ENCODE results near the gene GDF11.

Gene GDF11

GRCh38 chr12:55760663-55761062 lies 17.7 kb downstream of the GDF11 start:
- Histone ChIP-seq H2BK12ac (ENCODE audit: low read length) (no peak overlapping the region), H2BK15ac (ENCODE audit: low read length) (no peak overlapping the region), H3K14ac (ENCODE audit: low read length) (no peak overlapping the region), H3K9me3 (replicated peaks in 1 of 2; ENCODE audit: control insufficient read depth in 2 of 2, insufficient read depth in 1 of 2, low read depth in 1 of 2, low read length in 2 of 2) (peaks cover 2 to 13% of the 10 kb centered on the region in 2 donors), H2AFZ (ENCODE audit: low read length) (no peak overlapping the region), H3K79me1 (ENCODE audit: low read depth, low read length) (no peaks in the 10 kb centered on the region), H2AK5ac (ENCODE audit: low read depth, low read length) (no peak overlapping the region), H3K4me3 (ENCODE audit: low read length in 2 of 2) (no peak overlapping the region), H3K18ac (ENCODE audit: low read length) (no peak overlapping the region), H3K4ac (ENCODE audit: low read length) (no peak overlapping the region), H3K36me3 (replicated peaks in 1 of 2; ENCODE audit: control insufficient read depth in 2 of 2, insufficient read depth in 2 of 2, low read length in 2 of 2) (peaks cover 15 to 86% of the 10 kb centered on the region in 2 donors), H3K4me1 (ENCODE audit: control insufficient read depth in 2 of 2, insufficient read depth in 1 of 2, low read depth in 1 of 2, low read length in 2 of 2) (peaks cover 2 to 9% of the 10 kb centered on the region in 2 donors), H2BK5ac (ENCODE audit: low read length) (no peak overlapping the region), H3K23ac (ENCODE audit: low read depth, low read length, poor library complexity) (no peak overlapping the region), H4K91ac (ENCODE audit: low read depth, low read length, poor library complexity) (no peak overlapping the region), H3K9ac (ENCODE audit: low read depth, low read length, poor library complexity) (no peak overlapping the region), H3K27me3 (ENCODE audit: control insufficient read depth in 3 of 3, insufficient read depth in 3 of 3, low read depth in 1 of 3, low read length in 3 of 3) (no peaks in the 10 kb centered on the region), H3K27ac (replicated peaks; ENCODE audit: low read length) (no peak overlapping the region), H2BK120ac (ENCODE audit: low read depth, low read length) (no peak overlapping the region), H4K8ac (ENCODE audit: low read depth, low read length) (no peak overlapping the region), H3K4me2 (ENCODE audit: insufficient read depth, low read length, poor library complexity, severe bottlenecking) (no peak overlapping the region)
- no peak for DNase-seq (ENCODE audit: low spot score)
- WGBS, 2 donors (ENCODE audit: extremely low coverage in 2 of 2, insufficient read length in 2 of 2, insufficient replicate concordance in 1 of 2), result no CpG with 5 or more reads among the region's 6 CpGs

GRCh38 chr12:55762646-55763045 lies 19.7 kb downstream of the GDF11 start:
- Histone ChIP-seq H3K4me3 (ENCODE audit: low read length in 2 of 2) (no peak overlapping the region), H2BK5ac (ENCODE audit: low read length) (no peak overlapping the region), H2BK12ac (ENCODE audit: low read length) (no peak overlapping the region), H3K23ac (ENCODE audit: low read depth, low read length, poor library complexity) (no peak overlapping the region), H3K4ac (ENCODE audit: low read length) (no peak overlapping the region), H4K91ac (ENCODE audit: low read depth, low read length, poor library complexity) (no peak overlapping the region), H3K79me1 (ENCODE audit: low read depth, low read length) (peaks cover 2% of the 10 kb centered on the region), H4K8ac (ENCODE audit: low read depth, low read length) (no peak overlapping the region), H2AFZ (ENCODE audit: low read length) (no peak overlapping the region), H2AK5ac (ENCODE audit: low read depth, low read length) (no peak overlapping the region), H3K36me3 (replicated peaks in 1 of 2; ENCODE audit: control insufficient read depth in 2 of 2, insufficient read depth in 2 of 2, low read length in 2 of 2) (peaks cover 7 to 83% of the 10 kb centered on the region in 2 donors), H3K27me3 (ENCODE audit: control insufficient read depth in 3 of 3, insufficient read depth in 3 of 3, low read depth in 1 of 3, low read length in 3 of 3) (no peaks in the 10 kb centered on the region), H3K9me3 (replicated peaks in 1 of 2; ENCODE audit: control insufficient read depth in 2 of 2, insufficient read depth in 1 of 2, low read depth in 1 of 2, low read length in 2 of 2) (peaks cover 2 to 13% of the 10 kb centered on the region in 2 donors), H3K27ac (replicated peaks; ENCODE audit: low read length) (no peak overlapping the region), H3K9ac (ENCODE audit: low read depth, low read length, poor library complexity) (no peak overlapping the region), H3K14ac (ENCODE audit: low read length) (no peak overlapping the region), H3K4me2 (ENCODE audit: insufficient read depth, low read length, poor library complexity, severe bottlenecking) (no peak overlapping the region), H3K18ac (ENCODE audit: low read length) (no peak overlapping the region), H2BK120ac (ENCODE audit: low read depth, low read length) (no peak overlapping the region), H3K4me1 (ENCODE audit: control insufficient read depth in 2 of 2, insufficient read depth in 1 of 2, low read depth in 1 of 2, low read length in 2 of 2) (peaks cover 4 to 6% of the 10 kb centered on the region in 2 donors), H2BK15ac (ENCODE audit: low read length) (no peak overlapping the region)
- no peak for DNase-seq (ENCODE audit: low spot score)

GRCh38 chr12:55765736-55766290 lies 22.9 kb downstream of the GDF11 start:
- Histone ChIP-seq H3K4me2 (ENCODE audit: insufficient read depth, low read length, poor library complexity, severe bottlenecking) (no peak overlapping the region), H3K9ac (ENCODE audit: low read depth, low read length, poor library complexity) (no peak overlapping the region), H2BK120ac (ENCODE audit: low read depth, low read length) (no peak overlapping the region), H4K8ac (ENCODE audit: low read depth, low read length) (no peak overlapping the region), H2BK15ac (ENCODE audit: low read length) (no peak overlapping the region), H3K4ac (ENCODE audit: low read length) (no peak overlapping the region), H2BK12ac (ENCODE audit: low read length) (no peak overlapping the region), H2AK5ac (ENCODE audit: low read depth, low read length) (no peak overlapping the region), H3K4me1 (ENCODE audit: control insufficient read depth in 2 of 2, insufficient read depth in 1 of 2, low read depth in 1 of 2, low read length in 2 of 2) (peaks cover 0 to 6% of the 10 kb centered on the region in 2 donors), H3K79me1 (ENCODE audit: low read depth, low read length) (peaks cover 2% of the 10 kb centered on the region), H3K23ac (ENCODE audit: low read depth, low read length, poor library complexity) (no peak overlapping the region), H3K14ac (ENCODE audit: low read length) (no peak overlapping the region), H2AFZ (ENCODE audit: low read length) (no peak overlapping the region), H3K4me3 (ENCODE audit: low read length in 2 of 2) (no peak overlapping the region), H2BK5ac (ENCODE audit: low read length) (no peak overlapping the region), H3K36me3 (replicated peaks in 1 of 2; ENCODE audit: control insufficient read depth in 2 of 2, insufficient read depth in 2 of 2, low read length in 2 of 2) (peaks cover 6 to 75% of the 10 kb centered on the region in 2 donors), H3K27me3 (ENCODE audit: control insufficient read depth in 3 of 3, insufficient read depth in 3 of 3, low read depth in 1 of 3, low read length in 3 of 3) (no peaks in the 10 kb centered on the region), H3K18ac (ENCODE audit: low read length) (no peak overlapping the region), H4K91ac (ENCODE audit: low read depth, low read length, poor library complexity) (no peak overlapping the region), H3K27ac (replicated peaks; ENCODE audit: low read length) (no peak overlapping the region), H3K9me3 (replicated peaks in 1 of 2; ENCODE audit: control insufficient read depth in 2 of 2, insufficient read depth in 1 of 2, low read depth in 1 of 2, low read length in 2 of 2) (no peaks in the 10 kb centered on the region)
- no peak for DNase-seq (ENCODE audit: low spot score)
- WGBS, 2 donors (ENCODE audit: extremely low coverage in 2 of 2, insufficient read length in 2 of 2, insufficient replicate concordance in 1 of 2), result no CpG with 5 or more reads among the region's 5 CpGs

- no peak overlapping the region for H3K4ac ChIP-seq (ENCODE audit: low read length)
- no peak overlapping the region for H3K4me2 ChIP-seq (ENCODE audit: insufficient read depth, low read length, poor library complexity, severe bottlenecking)
- H2BK5ac ChIP-seq (ENCODE audit: low read length), result no peak overlapping the region
- peaks cover 0 to 6% of the 10 kb centered on the region in 2 donors for H3K4me1 ChIP-seq (ENCODE audit: control insufficient read depth in 2 of 2, insufficient read depth in 1 of 2, low read depth in 1 of 2, low read length in 2 of 2)
- no peak overlapping the region for H2AK5ac ChIP-seq (ENCODE audit: low read depth, low read length)
- H3K4me3 ChIP-seq (ENCODE audit: low read length in 2 of 2), result no peak overlapping the region
- H2BK15ac ChIP-seq (ENCODE audit: low read length), result no peak overlapping the region
- no peaks in the 10 kb centered on the region for H3K27me3 ChIP-seq (ENCODE audit: control insufficient read depth in 3 of 3, insufficient read depth in 3 of 3, low read depth in 1 of 3, low read length in 3 of 3)
- no peak overlapping the region for H2BK12ac ChIP-seq (ENCODE audit: low read length)
- WGBS, 2 donors (ENCODE audit: extremely low coverage in 2 of 2, insufficient read length in 2 of 2, insufficient replicate concordance in 1 of 2), result no CpG with 5 or more reads among the region's 4 CpGs
- no peak overlapping the region for H3K18ac ChIP-seq (ENCODE audit: low read length)
- peaks cover 9 to 78% of the 10 kb centered on the region in 2 donors for H3K36me3 ChIP-seq (replicated peaks in 1 of 2; ENCODE audit: control insufficient read depth in 2 of 2, insufficient read depth in 2 of 2, low read length in 2 of 2)
- no peak overlapping the region for H4K91ac ChIP-seq (ENCODE audit: low read depth, low read length, poor library complexity)
- H3K23ac ChIP-seq (ENCODE audit: low read depth, low read length, poor library complexity), result no peak overlapping the region
- H2AFZ ChIP-seq (ENCODE audit: low read length), result no peak overlapping the region
- no peak overlapping the region for H3K9ac ChIP-seq (ENCODE audit: low read depth, low read length, poor library complexity)
- H3K9me3 ChIP-seq (replicated peaks in 1 of 2; ENCODE audit: control insufficient read depth in 2 of 2, insufficient read depth in 1 of 2, low read depth in 1 of 2, low read length in 2 of 2), result no peaks in the 10 kb centered on the region
- H3K79me1 ChIP-seq (ENCODE audit: low read depth, low read length), result peaks cover 2% of the 10 kb centered on the region
- no peak overlapping the region for H3K14ac ChIP-seq (ENCODE audit: low read length)
- H3K27ac ChIP-seq (replicated peaks; ENCODE audit: low read length), result no peak overlapping the region
- H2BK120ac ChIP-seq (ENCODE audit: low read depth, low read length), result no peak overlapping the region
- no peak overlapping the region for H4K8ac ChIP-seq (ENCODE audit: low read depth, low read length)
- DNase-seq (ENCODE audit: low spot score), result no peak
These were observed 24.2 kb downstream of the GDF11 start for GRCh38 chr12:55767156-55767555.

All from neuronal stem cell (in vitro differentiated cells).